DMS114 treated with DMSO at 0.1 percent for 48 hours (cell line): ENCODE results near the gene APBA1.

Experiments
- DNase-seq: peaks from one replicate; lab custom pipeline; 2025; ENCODE audit not compliant: unreplicated experiment; lab: John Stamatoyannopoulos, UW

APBA1 gene

DNA sequence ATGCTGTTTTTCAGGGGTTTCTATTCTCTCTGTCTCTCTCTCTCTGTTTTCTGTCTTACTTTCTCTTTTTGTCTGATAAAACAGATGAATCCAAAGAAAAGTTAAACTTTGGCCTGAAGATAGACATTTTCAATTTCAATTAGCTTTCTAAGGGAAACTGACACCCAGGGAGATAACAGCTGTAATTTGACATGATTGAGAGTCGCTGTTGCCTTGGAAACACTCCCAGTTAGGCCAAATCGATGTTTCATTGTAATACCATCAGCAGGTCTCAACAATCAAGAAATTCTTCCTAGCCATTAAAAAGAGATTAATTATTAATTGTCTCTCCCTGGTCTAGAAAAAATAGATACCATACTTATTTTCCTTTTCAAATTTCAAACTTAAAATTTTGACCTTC lies 294.2 kb downstream of the APBA1 start:
- no peak for DNase-seq
